Heart right ventricle (tissue), 16 donors: ENCODE data around the gene RNF213. TPM values are rescaled to one million over a fixed set of nuclear protein-coding genes. Genes with fewer than 3 reads are reported as not detected.

Experiments
- ATAC-seq, 8 donors: fragments of 200-7000 bp; cut with Tn5 transposase; one replicate each; pipeline ENCODE4 v1.9.1; 2020; ENCODE audit warnings: mild to moderate bottlenecking in 8 of 8, moderate library complexity in 8 of 8, moderate number of reproducible peaks in 1 of 8
- DNase-seq, 2 donors: peaks; one replicate each; pipeline ENCODE4 v3.0.0-alpha.2; 2020
- H3K27ac ChIP-seq, 10 donors: fragments of 200-600 bp; sonication (generic) in 2 of 10; one replicate each; pipeline versions ENCODE4 v1.5.0 to v1.8.0; 2020 to 2022; ENCODE audit warnings: mild to moderate bottlenecking in 3 of 10
- H3K27me3 ChIP-seq, 7 donors: fragments of 200-600 bp; one replicate each; pipeline ENCODE4 v1.8.0; 2021 to 2022; ENCODE audit warnings: mild to moderate bottlenecking in 2 of 7
- H3K36me3 ChIP-seq, 9 donors: fragments of 200-600 bp; sonication (generic) in 1 of 9; one replicate each; pipeline versions ENCODE4 v1.5.0 to v1.8.0; 2020 to 2022; ENCODE audit warnings: mild to moderate bottlenecking in 2 of 9
- H3K4me1 ChIP-seq, 9 donors: fragments of 200-600 bp; sonication (generic) in 1 of 9; one replicate each; pipeline versions ENCODE4 v1.5.0 to v1.8.0; 2020 to 2022; ENCODE audit warnings: mild to moderate bottlenecking in 4 of 9
- H3K4me3 ChIP-seq, 10 donors: fragments of 200-600 bp; sonication (generic) in 2 of 10; one replicate each; pipeline versions ENCODE4 v1.5.0 to v1.8.0; 2020 to 2022; ENCODE audit warnings: mild to moderate bottlenecking in 7 of 10, moderate library complexity in 2 of 10
- H3K9me3 ChIP-seq, 11 donors: fragments of 200-600 bp in 10 of 11; sonication (generic) in 2 of 11; one replicate each; pipeline versions ENCODE4 v1.5.0 to v1.8.0; 2013 to 2022; ENCODE audit warnings: mild to moderate bottlenecking in 2 of 11, control low read depth in 1 of 11, moderate library complexity in 1 of 11
- CTCF ChIP-seq, 9 donors: fragments of 200-600 bp; sonication (generic) in 2 of 9; IDR thresholded peaks; one replicate each; pipeline versions ENCODE4 v1.5.0 to v1.8.0; 2021 to 2022; ENCODE audit warnings: antibody characterized with exemption in 9 of 9, mild to moderate bottlenecking in 5 of 9, moderate library complexity in 1 of 9
- WGBS, 2 donors: extraction: QIAGEN DNeasy Blood & Tissue Kit; methylation state at CpG; one replicate each; pipeline ENCODE4 v1.1.7; 2013; ENCODE audit warnings: inconsistent platforms in 1 of 2; 5-methylcytosine and 5-hydroxymethylcytosine counted together
- intact Hi-C, 10 donors: fragments of 100-400 bp; cut with DNase I; formaldehyde crosslinking; loops; one replicate each; pipeline versions ENCODE4 v1.11.1 to v1.14.2; 2022
- polyA plus RNA-seq, 2 donors: library from polyadenylated mRNA; stranded (reverse); fragments of 200-250 nt; gene quantifications; one replicate each; pipeline ENCODE4 v1.2.3, GENCODE V29; 2013
- total RNA-seq, 10 donors: library from RNA; stranded (reverse); fragmentation: NEBNext Ultra II Directional in 3 of 10; extraction: Animal tissue kit (Norgen Biotek cat#: 25700) in 3 of 10; gene quantifications; one replicate each; pipeline versions ENCODE4 v1.2.1 to v1.2.4, GENCODE V29; 2021 to 2023
- donor health status: Arrhythmogenic right ventricular cardiomyopathy.
- donor health status: ischemic (EF 13 %, LVEDD 7.1; RV severe dilation, severe dysfunction).
- donor health status: healthy with polysubstance abuse.
- donor health status: DM: no; HTN: yes; CAD: no.
- donor health status: DM: no; HTN: no; CAD: no.
- donor health status: ischemic (EF 25% LVEDD 6.9; RV normal size, moderate dysfunction).
- donor health status: ischemic (EF 25% LVEDD 5.7; RV mildly dilated, moderate dysfunction).
- donor health status: healthy.
- donor health status: DM: yes; HTN: yes; CAD: no.
- donor health status: Ischemic cardiomyopathy.
- donor health status: ischemic (EF 35%, LVEDD 5.7; RV mildly dilated, moderate dysfunction).
- donor health status: nonischemic (EF 11% LVEDD 7.7; RV severe dilation, severe dysfunction).
- donor health status: DM: yes; HTN: yes; CAD: no.
- donor health status: PGD.
- donor health status: ischemic (EF 29% LVEDD 5.4; RV normal size, mild dysfunction).
- donor health status: nonischemic (EF 23%, LVEDD 6.1; RV moderate dilation, normal function).

The RNF213 gene
- total and polyA plus RNA-seq, 12 donors: 13.1 to 97.0 (median 31.7) TPM

GRCh38 chr17:80277751-80278671 lies 17.4 kb downstream of the RNF213 start:
- DNase-seq (no peak), ATAC-seq (peak in 6 of 8 donors; percentile 19 to 63 (median 42))
- TF ChIP-seq CTCF (IDR thresholded peaks at IDR 0.05): no peak
- intact Hi-C loops: loop anchor here in 1 of 10 donors (10.0 kb wide), 1 partner anchor 133 kb away; the partner anchor contains the start of gene EIF4A3
- WGBS, 2 donors: 76 to 82% methylated on average over 32 to 34 of the region's 34 CpGs
- peaks cover 0 to 46% (median 34%) of the 10 kb centered on the region in 9 donors for H3K4me1 ChIP-seq
- peaks cover 0 to 85% (median 8%) of the 10 kb centered on the region in 9 donors for H3K36me3 ChIP-seq
- H3K27ac ChIP-seq: peak overlapping the region in 7 of 10 donors; percentile 9 to 67 (median 50)
- H3K9me3 ChIP-seq: no peaks in the 10 kb centered on the region
- H3K4me3 ChIP-seq: no peak overlapping the region
- H3K27me3 ChIP-seq: no peaks in the 10 kb centered on the region

DNA sequence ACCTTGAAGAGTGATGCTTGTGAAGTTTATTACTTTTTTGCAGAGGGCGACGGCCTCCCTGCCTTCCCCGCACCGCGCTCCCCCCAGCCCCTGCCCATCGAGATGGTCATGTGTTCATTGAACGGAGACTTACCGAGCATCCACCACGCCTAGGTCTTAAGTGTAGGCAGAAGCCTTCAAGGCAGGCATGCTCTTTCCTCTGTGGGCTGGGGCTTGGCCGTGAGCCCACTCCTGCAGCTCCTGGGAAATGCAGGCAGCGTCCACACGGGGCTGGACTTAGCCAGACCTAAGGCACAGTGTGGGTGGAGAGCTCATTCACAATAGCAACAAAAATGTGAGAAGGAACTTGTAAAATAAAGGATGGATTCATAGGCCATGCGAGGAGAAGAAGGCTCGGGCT lies 19.2 kb downstream of the RNF213 start:
- no peaks in the 10 kb centered on the region for H3K9me3 ChIP-seq
- H3K4me3 ChIP-seq: no peak overlapping the region
- DNase-seq (peak; percentile 63 to 65), ATAC-seq (peak; percentile 56 to 90 (median 82))
- peak overlapping the region in 1 of 10 donors; percentile 40 for H3K27ac ChIP-seq
- peaks cover 0 to 46% (median 34%) of the 10 kb centered on the region in 9 donors for H3K4me1 ChIP-seq
- H3K36me3 ChIP-seq: peaks cover 0 to 89% (median 6%) of the 10 kb centered on the region in 9 donors
- 39 to 49% methylated on average over 14 of the region's 14 CpGs for WGBS, 2 donors
- peak in 3 of 9 donors; percentile 10 to 35 (median 31) for TF ChIP-seq CTCF (IDR thresholded peaks at IDR 0.05)
- intact Hi-C loops: loop anchor here in 1 of 10 donors (10.0 kb wide), 2 partner anchors 55 to 135 kb away; partner anchors contain the start of genes EIF4A3, SGSH and SLC26A11
- no peaks in the 10 kb centered on the region for H3K27me3 ChIP-seq

DNA sequence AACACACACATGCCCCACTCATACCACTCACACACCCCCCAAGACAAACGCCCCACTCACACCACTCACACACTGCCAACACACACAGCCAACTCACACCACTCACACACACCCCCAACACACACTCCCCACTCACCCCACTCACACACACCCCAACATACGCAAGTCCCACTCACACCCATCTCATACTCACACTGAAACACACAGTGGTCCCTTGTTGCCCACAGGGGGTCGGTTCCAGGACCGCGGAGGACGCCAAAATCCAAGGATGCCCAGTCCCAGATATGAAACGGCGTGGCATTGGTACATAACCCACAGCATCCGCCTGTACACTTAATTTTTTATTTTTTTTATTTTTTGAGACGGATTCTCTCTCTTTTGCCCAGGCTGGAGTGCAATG lies 20.9 kb downstream of the RNF213 start:
- Histone ChIP-seq H3K36me3 (peaks cover 0 to 90% (median 4%) of the 10 kb centered on the region in 9 donors), H3K27me3 (no peaks in the 10 kb centered on the region), H3K4me1 (peaks cover 0 to 40% (median 34%) of the 10 kb centered on the region in 9 donors), H3K9me3 (no peaks in the 10 kb centered on the region), H3K27ac (no peak overlapping the region), H3K4me3 (no peak overlapping the region)
- no peak for ATAC-seq
- TF ChIP-seq CTCF (IDR thresholded peaks at IDR 0.05): no peak
- WGBS, 2 donors: 95 to 97% methylated on average over 10 of the region's 10 CpGs
- intact Hi-C loops: loop anchor here in 1 of 10 donors (10.0 kb wide), 1 partner anchor 57 kb away; the partner anchor contains the start of genes SGSH and SLC26A11
- DNase-seq: no peak

DNA sequence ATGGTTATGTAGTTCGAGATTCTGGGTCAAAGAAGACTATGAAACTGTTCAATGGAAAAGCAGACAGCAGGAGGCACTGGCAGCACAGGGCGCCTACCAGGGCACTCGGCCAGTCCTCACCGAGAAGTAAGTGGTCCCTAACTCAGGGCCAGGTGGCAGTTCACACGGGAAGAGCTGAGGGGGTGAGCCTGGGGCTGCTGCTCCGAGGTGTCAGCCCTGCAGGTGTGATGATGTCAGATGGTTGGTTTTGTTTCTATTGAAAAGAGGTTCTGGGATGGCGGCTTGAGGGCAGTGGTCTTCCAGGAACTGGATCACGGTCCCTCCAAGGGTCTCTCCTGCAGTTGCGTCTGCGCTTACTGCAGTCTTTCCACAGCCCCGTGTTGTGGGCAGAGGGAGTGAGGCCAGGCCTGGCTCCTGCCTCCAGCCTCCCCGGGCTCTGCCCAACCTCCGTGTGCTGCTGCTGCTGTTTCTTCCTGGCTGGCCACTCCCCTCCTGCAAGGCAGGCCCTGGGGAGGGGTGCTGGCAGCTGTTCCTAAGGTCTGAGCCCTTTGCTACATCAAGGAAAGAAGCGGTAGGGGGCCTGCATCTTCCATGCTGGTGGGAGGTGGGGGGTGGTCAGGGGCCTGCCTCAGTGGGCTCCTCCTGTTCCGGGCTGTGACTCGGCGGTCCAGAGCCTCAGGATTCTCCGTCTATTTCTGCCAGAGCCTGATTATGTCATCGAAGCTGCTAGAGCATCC lies 22.6 kb downstream of the RNF213 start:
- Histone ChIP-seq H3K9me3 (no peaks in the 10 kb centered on the region), H3K27me3 (no peaks in the 10 kb centered on the region), H3K4me3 (no peak overlapping the region), H3K4me1 (peaks cover 0 to 31% (median 22%) of the 10 kb centered on the region in 9 donors), H3K36me3 (peaks cover 0 to 90% (median 6%) of the 10 kb centered on the region in 9 donors), H3K27ac (no peak overlapping the region)
- intact Hi-C loops: loop anchor here in 1 of 10 donors (10.0 kb wide), 1 partner anchor 58 kb away; the partner anchor contains the start of genes SGSH and SLC26A11
- no peak for TF ChIP-seq CTCF (IDR thresholded peaks at IDR 0.05)
- no peak for ATAC-seq
- DNase-seq: no peak
- WGBS, 2 donors: 78% methylated on average over 19 of the region's 19 CpGs
